BLaER1 treated with 17β-estradiol and CSF1 and Interleukin-3, amounts not matched to agents 10 nM and 100 nM (cell line): ENCODE measurements around the gene IMMP2L.

Experiments
- H3K27ac ChIP-seq, 11 experiments: shearing (Covaris generic); formaldehyde crosslinking; 2 replicates each; pipeline ENCODE4 v1.8.1; 2022
- H3K27me3 ChIP-seq, 11 experiments: shearing (Covaris generic); formaldehyde crosslinking; 2 replicates each; pipeline ENCODE4 v1.8.1; 2022
- H3K36me3 ChIP-seq, 11 experiments: shearing (Covaris generic); formaldehyde crosslinking; 2 replicates each; pipeline ENCODE4 v1.8.1; 2022
- H3K4me1 ChIP-seq, 10 experiments: shearing (Covaris generic); formaldehyde crosslinking; 2 replicates each; pipeline ENCODE4 v1.8.1; 2022
- H3K4me2 ChIP-seq, 11 experiments: shearing (Covaris generic); formaldehyde crosslinking; 2 replicates each; pipeline ENCODE4 v1.8.1; 2022
- H3K4me3 ChIP-seq, 10 experiments: shearing (Covaris generic); formaldehyde crosslinking; 2 replicates each; pipeline ENCODE4 v1.8.1; 2022
- H3K9ac ChIP-seq, 11 experiments: shearing (Covaris generic); formaldehyde crosslinking; 2 replicates each; pipeline ENCODE4 v1.8.1; 2022
- H3K9me3 ChIP-seq, 11 experiments: shearing (Covaris generic); formaldehyde crosslinking; replicated peaks in 1 of 11; 2 replicates each; pipeline ENCODE4 v1.8.1; 2022
- H4K20me1 ChIP-seq, 11 experiments: shearing (Covaris generic); formaldehyde crosslinking; 2 replicates each; pipeline ENCODE4 v1.8.1; 2022
- Cebpa-rat ChIP-seq, 11 experiments: shearing (Covaris generic); IDR thresholded peaks; 2 replicates each; pipeline ENCODE4 v1.8.1; 2022

Gene IMMP2L

DNA sequence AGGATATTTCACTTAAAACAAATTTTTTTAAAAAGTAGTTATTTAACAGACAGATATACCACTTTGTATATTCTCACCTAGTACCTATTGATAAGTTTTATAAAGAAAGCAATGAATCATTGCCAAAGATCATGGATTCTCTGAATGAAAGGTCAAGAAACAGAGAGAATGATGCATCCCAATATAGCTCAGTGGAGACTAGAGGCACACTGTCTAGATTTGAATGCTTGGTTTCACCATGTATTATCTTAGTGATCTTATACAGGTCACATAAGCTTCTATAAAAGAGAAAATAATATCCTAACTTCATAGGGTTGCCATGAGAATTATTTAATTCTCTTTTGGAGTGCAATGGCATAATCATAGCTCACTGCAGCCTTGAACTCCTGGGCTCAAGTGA lies 558.4 kb downstream of the IMMP2L start:
- no peak overlapping the region for H3K9ac ChIP-seq
- H3K4me1 ChIP-seq: no peaks in the 10 kb centered on the region
- no peaks in the 10 kb centered on the region for H3K9me3 ChIP-seq
- TF ChIP-seq Cebpa-rat (IDR thresholded peaks at IDR 0.05): no peak
- no peak overlapping the region for H3K4me2 ChIP-seq
- no peaks in the 10 kb centered on the region for H3K27me3 ChIP-seq
- H4K20me1 ChIP-seq: no peaks in the 10 kb centered on the region
- H3K27ac ChIP-seq: no peak overlapping the region
- no peaks in the 10 kb centered on the region for H3K36me3 ChIP-seq
- no peak overlapping the region for H3K4me3 ChIP-seq

GRCh38 chr7:110994028-110994967 lies 568.0 kb downstream of the IMMP2L start:
- Histone ChIP-seq H4K20me1 (no peaks in the 10 kb centered on the region), H3K9ac (no peak overlapping the region), H3K4me3 (no peak overlapping the region), H3K27ac (no peak overlapping the region), H3K27me3 (no peaks in the 10 kb centered on the region), H3K9me3 (no peaks in the 10 kb centered on the region), H3K4me2 (no peak overlapping the region), H3K36me3 (no peaks in the 10 kb centered on the region), H3K4me1 (no peaks in the 10 kb centered on the region)
- TF ChIP-seq Cebpa-rat (IDR thresholded peaks at IDR 0.05): no peak

GRCh38 chr7:110988890-110989501 lies 573.3 kb downstream of the IMMP2L start:
- H4K20me1 ChIP-seq: no peaks in the 10 kb centered on the region
- no peaks in the 10 kb centered on the region for H3K9me3 ChIP-seq
- H3K27ac ChIP-seq: no peak overlapping the region
- H3K9ac ChIP-seq: no peak overlapping the region
- no peaks in the 10 kb centered on the region for H3K4me1 ChIP-seq
- H3K36me3 ChIP-seq: no peaks in the 10 kb centered on the region
- H3K27me3 ChIP-seq: no peaks in the 10 kb centered on the region
- no peak for TF ChIP-seq Cebpa-rat (IDR thresholded peaks at IDR 0.05)
- H3K4me2 ChIP-seq: no peak overlapping the region
- no peak overlapping the region for H3K4me3 ChIP-seq

- H4K20me1 ChIP-seq: no peaks in the 10 kb centered on the region
Observed at GRCh38 chr7:110988348-110988747, 573.9 kb downstream of the IMMP2L start.

GRCh38 chr7:110987127-110987693 lies 575.1 kb downstream of the IMMP2L start:
- Histone ChIP-seq H3K27ac (no peak overlapping the region), H3K36me3 (no peaks in the 10 kb centered on the region), H3K9ac (no peak overlapping the region), H4K20me1 (no peaks in the 10 kb centered on the region), H3K4me1 (no peaks in the 10 kb centered on the region), H3K4me2 (no peak overlapping the region), H3K4me3 (no peak overlapping the region), H3K27me3 (no peaks in the 10 kb centered on the region), H3K9me3 (no peaks in the 10 kb centered on the region)
- TF ChIP-seq Cebpa-rat (IDR thresholded peaks at IDR 0.05): no peak

More at GRCh38 chr7:110988348-110988747, 573.9 kb downstream of the IMMP2L start:
- Histone ChIP-seq H3K4me2 (no peak overlapping the region), H3K9me3 (no peaks in the 10 kb centered on the region), H3K4me3 (no peak overlapping the region), H3K36me3 (no peaks in the 10 kb centered on the region), H3K27me3 (no peaks in the 10 kb centered on the region), H3K9ac (no peak overlapping the region), H3K4me1 (no peaks in the 10 kb centered on the region), H3K27ac (no peak overlapping the region)
- TF ChIP-seq Cebpa-rat (IDR thresholded peaks at IDR 0.05): no peak

DNA sequence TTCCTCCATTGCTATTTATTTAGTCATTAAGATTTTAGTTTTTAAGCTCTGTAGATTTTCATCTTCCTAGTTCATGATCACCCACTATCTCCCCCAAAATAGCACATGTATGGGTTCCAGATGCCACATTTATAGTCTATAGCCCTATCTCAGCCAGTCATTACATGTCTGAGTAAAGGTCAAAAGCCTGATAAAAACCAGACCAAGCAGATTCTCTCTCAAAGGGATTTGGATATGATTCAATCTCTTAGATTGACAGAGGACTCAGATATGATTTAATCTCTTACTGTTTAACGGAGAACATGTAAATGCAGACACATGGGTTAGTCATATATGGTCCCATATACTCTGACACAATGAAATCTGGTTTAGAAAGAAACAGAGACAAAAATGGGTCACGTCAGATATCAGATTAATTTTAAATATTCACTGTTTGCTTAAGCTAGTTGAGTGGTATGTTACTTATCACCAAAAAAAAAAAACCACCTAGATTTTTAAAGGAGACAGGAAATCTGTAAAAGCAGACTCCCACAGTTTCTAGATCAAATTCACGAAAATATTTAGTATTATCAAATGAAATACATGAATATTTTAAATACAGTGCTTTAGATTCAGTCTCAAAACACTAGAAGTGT lies 578.4 kb downstream of the IMMP2L start:
- TF ChIP-seq Cebpa-rat (IDR thresholded peaks at IDR 0.05): no peak
- Histone ChIP-seq H3K9me3 (no peaks in the 10 kb centered on the region), H3K9ac (no peak overlapping the region)

GRCh38 chr7:110977127-110977737 lies 585.1 kb downstream of the IMMP2L start:
- no peak overlapping the region for H3K9ac ChIP-seq
- no peak overlapping the region for H3K4me3 ChIP-seq
- no peaks in the 10 kb centered on the region for H3K4me1 ChIP-seq
- no peaks in the 10 kb centered on the region for H3K36me3 ChIP-seq
- no peaks in the 10 kb centered on the region for H4K20me1 ChIP-seq
- H3K4me2 ChIP-seq: no peak overlapping the region
- no peaks in the 10 kb centered on the region for H3K9me3 ChIP-seq
- H3K27me3 ChIP-seq: no peaks in the 10 kb centered on the region
- no peak overlapping the region for H3K27ac ChIP-seq
- no peak for TF ChIP-seq Cebpa-rat (IDR thresholded peaks at IDR 0.05)

More for the DNA sequence above, 578.4 kb downstream of the IMMP2L start:
- Histone ChIP-seq H3K4me3 (no peak overlapping the region), H4K20me1 (no peaks in the 10 kb centered on the region), H3K4me1 (no peaks in the 10 kb centered on the region), H3K27ac (no peak overlapping the region), H3K36me3 (no peaks in the 10 kb centered on the region), H3K4me2 (no peak overlapping the region), H3K27me3 (no peaks in the 10 kb centered on the region)

- Histone ChIP-seq H3K4me3 (no peak overlapping the region), H3K4me2 (no peak overlapping the region), H3K36me3 (no peaks in the 10 kb centered on the region), H4K20me1 (no peaks in the 10 kb centered on the region), H3K27ac (no peak overlapping the region), H3K4me1 (no peaks in the 10 kb centered on the region), H3K9me3 (no peaks in the 10 kb centered on the region), H3K27me3 (no peaks in the 10 kb centered on the region), H3K9ac (no peak overlapping the region)
- no peak for TF ChIP-seq Cebpa-rat (IDR thresholded peaks at IDR 0.05)
Observed at GRCh38 chr7:110975486-110975885, 586.8 kb downstream of the IMMP2L start.

DNA sequence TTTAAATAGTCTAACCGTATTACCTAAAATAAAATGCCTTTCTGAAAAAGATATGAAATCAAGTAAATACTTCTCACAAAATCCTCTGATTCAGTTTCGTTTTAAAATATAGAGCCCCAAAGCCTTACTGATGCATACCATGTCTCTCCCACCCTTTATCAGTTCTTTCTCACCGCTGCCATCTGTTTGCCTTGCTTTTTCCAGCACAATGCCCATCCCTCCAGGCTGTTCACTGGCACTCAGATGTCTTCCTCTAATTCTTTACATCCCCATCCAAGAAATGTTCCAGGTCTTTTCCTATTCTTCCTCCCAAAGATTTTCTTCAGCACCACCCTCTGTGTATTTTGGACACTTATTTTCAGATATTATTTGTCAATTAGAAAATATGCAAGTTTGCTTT lies 587.9 kb downstream of the IMMP2L start:
- no peaks in the 10 kb centered on the region for H3K4me1 ChIP-seq
- H3K27ac ChIP-seq: no peak overlapping the region
- no peaks in the 10 kb centered on the region for H4K20me1 ChIP-seq
- no peaks in the 10 kb centered on the region for H3K36me3 ChIP-seq
- no peaks in the 10 kb centered on the region for H3K27me3 ChIP-seq
- H3K4me2 ChIP-seq: no peak overlapping the region
- H3K9ac ChIP-seq: no peak overlapping the region
- no peak overlapping the region for H3K4me3 ChIP-seq
- no peaks in the 10 kb centered on the region for H3K9me3 ChIP-seq
- no peak for TF ChIP-seq Cebpa-rat (IDR thresholded peaks at IDR 0.05)
